Right renal cortex interstitium (tissue), 3 donors: Measurements from ENCODE around the gene PRKAR1A. TPM values are rescaled to one million over a fixed set of nuclear protein-coding genes. Genes with fewer than 3 reads are reported as not detected.
"Not testable (repeated sequence)": the region's sequence is repeated elsewhere in the genome, so short reads cannot be mapped to it uniquely, and the experiment has no call there.

Source experiments
- DNase-seq, 3 donors: peaks; one replicate each; pipeline ENCODE4 v3.0.0-alpha.2; 2013; ENCODE audit warnings: low read depth in 3 of 3, low spot score in 2 of 3
- polyA plus RNA-seq, 3 donors: library from polyadenylated mRNA; unstranded; fragments of 120-200 nt; gene quantifications; one replicate each; pipeline ENCODE4 v1.2.1, GENCODE V29; 2013; ENCODE audit not compliant: insufficient read length in 3 of 3

The PRKAR1A gene
- polyA plus RNA-seq, 3 donors, result 390 to 426 (median 403) TPM

DNA sequence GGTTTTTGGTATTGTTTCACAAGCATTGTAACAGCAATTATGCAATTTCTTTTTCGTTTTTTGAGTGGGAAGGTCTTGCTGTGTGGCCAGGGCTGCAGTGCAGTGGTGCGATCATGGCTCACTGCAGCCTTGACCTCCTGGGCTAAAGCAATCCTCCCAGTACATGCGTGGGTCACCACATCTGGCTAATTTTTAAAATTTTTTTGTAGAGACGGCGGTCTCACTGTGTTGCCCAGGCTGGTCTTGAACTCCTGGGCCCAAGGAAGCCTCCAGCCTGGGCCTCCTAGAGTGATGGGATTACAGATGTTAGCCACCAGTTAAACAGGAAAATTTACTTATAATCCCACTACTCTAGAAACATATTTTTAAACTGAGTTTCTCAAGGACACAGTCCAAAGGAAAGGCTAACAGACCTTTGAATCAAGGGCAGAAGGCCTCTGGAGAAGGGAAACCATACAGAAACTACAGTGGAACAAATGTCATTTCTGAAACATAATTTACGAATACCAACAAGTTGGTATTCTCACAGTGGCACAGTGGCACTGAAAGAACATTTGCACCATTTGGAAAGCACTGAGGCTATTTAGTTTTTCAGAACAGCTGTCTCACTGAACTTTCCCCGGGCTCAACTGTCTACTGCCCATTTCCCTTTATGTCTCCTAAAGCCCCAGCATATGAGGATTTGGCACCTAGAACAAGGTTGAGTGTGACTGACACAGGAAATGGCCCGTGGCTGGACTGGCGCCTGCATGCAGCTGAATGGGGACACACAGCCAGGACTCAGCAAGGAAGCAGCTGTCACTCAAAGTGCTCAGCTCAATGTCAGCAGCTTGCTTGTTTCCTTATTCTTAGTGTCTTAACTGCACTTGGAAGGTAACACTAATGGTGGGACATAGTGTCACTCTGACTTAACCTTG lies 2.8 kb upstream of the PRKAR1A start:
- DNase-seq, result no peak

- DNase-seq, result peak in 2 of 3 donors; percentile 57 to 74
These were observed 968 bp upstream of the PRKAR1A start for GRCh38 chr17:68511254-68511670.

GRCh38 chr17:68511671-68512246 lies 471 bp upstream of the PRKAR1A start:
- DNase-seq, result peak; percentile 78 to 88 (median 83)

DNA sequence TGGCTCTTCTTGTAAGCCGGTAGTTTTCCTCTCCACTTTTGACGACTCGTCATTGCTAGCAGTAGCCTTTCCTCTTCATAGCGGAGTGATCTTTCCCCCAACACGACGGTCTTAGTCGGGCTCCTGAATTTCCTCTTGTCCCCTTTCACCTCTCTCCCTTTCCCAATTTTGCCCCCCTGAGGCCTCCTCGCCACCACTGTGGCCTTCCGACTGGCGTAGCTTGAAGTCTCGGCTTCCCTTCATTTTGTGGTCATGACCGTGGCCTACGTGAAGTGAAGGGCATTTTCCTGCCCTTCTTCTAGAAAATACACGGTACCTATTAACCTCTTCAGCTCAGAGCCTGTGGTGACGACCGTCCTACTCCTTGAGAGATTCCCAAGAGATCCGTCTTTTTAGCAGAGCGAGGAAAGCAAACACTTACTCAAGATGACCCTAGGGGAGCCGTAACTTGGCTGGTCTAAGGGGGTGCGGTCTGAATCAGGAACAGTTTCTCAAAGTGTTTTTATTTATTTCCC lies 787 bp downstream of the PRKAR1A start:
- DNase-seq, result no peak

DNA sequence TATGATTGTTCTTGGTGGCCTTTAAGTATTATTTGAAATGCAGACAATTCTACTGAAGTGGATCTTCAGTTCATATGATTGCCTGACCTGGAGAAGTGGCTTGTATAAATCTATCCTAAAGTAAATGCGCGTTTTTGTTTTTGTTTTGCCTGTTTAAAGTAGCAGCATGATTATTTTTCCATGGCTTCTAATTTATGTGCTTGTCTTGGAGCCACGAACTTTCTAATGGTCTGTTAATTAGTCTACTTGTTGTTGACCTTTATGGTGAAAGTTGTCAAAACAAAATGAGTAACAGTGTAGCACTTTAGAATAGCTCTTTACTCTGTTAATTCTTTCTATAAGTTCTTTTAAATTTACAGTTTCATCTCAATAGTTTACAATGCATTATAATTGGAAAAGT lies 1.7 kb downstream of the PRKAR1A start:
- DNase-seq, result no peak

DNA sequence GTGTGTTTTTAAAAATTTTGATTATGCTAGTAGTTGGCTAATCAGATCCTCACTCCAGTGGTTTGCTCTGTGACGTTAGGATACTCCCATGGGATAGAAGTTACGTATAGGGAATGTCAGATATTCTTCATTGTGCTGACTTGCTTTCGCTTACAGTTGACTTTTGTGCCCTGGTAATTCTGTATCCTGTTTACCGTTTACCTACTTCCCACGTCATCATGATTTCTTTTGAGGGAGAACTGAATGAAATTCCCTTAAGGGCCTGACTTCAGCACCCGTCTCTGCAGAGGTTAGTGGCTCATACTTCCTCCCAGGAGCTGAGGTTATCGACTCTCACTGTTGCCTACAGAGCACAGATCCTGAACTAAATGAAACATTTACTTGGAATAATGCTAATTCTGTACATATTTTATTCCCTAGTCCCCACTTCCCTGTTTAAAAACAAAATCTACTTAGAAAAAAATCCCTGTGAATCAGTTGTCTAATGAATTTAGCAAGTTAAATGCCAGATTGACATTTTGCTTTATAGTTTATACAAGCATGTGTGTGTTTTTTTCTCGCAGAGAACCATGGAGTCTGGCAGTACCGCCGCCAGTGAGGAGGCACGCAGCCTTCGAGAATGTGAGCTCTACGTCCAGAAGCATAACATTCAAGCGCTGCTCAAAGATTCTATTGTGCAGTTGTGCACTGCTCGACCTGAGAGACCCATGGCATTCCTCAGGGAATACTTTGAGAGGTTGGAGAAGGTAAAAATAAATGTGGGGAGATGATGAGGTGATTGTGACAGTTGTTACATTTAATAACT lies 2.8 kb downstream of the PRKAR1A start:
- DNase-seq, result no peak

- DNase-seq, result no peak
These were observed 4.5 kb downstream of the PRKAR1A start for GRCh38 chr17:68516732-68517131.

- not testable (repeated sequence) for DNase-seq
These were observed 5.4 kb downstream of the PRKAR1A start for GRCh38 chr17:68517605-68518004.

- no peak for DNase-seq
These were observed 6.0 kb downstream of the PRKAR1A start for GRCh38 chr17:68518063-68518815.

DNA sequence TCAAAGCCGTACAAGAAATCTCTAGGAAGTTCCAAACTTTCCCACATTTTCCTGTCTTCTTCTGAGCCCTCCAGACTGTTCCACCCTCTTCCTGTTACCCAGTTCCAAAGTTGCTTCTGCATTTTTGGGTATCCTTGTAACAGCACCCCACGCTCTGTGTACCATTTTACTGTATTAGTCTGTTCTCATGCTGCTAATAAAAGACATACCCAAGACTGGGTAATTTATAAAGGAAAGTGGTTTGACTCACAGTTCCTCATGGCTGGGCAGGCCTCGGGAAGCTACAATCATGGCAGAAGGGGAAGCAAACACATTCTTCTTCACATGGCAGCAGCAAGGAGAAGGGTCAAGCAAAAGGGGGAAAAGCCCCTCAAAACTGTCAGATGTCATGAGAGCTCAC lies 6.8 kb downstream of the PRKAR1A start:
- not testable (repeated sequence) for DNase-seq

- no peak for DNase-seq
These were observed 7.7 kb downstream of the PRKAR1A start for GRCh38 chr17:68519911-68520310.

- DNase-seq, result no peak
These were observed 10.0 kb downstream of the PRKAR1A start for GRCh38 chr17:68522266-68522665.

GRCh38 chr17:68526548-68526947 lies 14.3 kb downstream of the PRKAR1A start:
- DNase-seq, result no peak

- DNase-seq, result no peak
These were observed 15.1 kb downstream of the PRKAR1A start for GRCh38 chr17:68527314-68527713.

DNA sequence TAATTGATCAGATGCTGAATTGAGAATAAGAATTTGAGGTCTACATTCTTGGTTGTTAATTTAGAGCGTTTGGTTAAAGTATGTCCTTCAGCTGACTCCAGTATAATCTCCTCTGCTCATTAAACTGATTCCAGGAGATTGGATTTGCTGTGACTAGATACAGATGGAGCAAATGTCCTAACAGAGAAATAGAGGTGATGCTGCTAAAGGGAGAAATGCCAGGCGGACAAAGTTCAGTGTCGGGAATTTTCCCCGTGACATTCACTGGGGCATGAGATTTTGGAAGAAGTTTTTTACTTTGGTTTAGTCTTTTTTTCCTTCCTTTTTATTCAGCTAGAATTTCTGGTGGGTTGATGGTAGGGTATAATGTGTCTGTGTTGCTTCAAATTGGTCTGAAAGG lies 19.0 kb downstream of the PRKAR1A start:
- DNase-seq, result no peak

GRCh38 chr17:68532826-68533225 lies 20.6 kb downstream of the PRKAR1A start:
- DNase-seq, result no peak

GRCh38 chr17:68533887-68534694 lies 21.9 kb downstream of the PRKAR1A start:
- DNase-seq, result no peak

DNA sequence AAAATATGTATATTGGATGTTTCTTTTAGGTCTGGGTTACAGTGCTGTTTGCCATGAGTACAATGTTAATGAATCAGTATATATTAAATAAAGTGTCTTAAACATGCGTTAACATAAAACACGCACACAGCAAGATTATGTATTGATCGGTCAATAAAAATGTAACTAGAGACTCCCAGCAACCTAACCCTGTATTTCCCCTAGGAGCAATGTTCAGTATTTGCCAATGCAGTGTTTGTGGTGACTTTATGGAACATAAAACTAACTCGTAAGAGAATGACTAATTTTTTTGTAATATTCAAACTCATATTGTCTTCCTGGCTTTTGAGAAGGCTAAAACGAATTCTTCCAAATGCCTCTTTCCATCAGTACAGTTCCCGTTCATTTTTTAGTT lies 22.5 kb downstream of the PRKAR1A start:
- DNase-seq, result no peak

GRCh38 chr17:68535922-68536321 lies 23.7 kb downstream of the PRKAR1A start:
- DNase-seq, result no peak
